ENCODE measurements around the gene ITGAL.

The ITGAL gene

GRCh38 chr16:30482366-30482765 lies 9.8 kb downstream of the ITGAL start:
- no peak for DNase-seq (ENCODE audit: low read depth)
- TF ChIP-seq CTCF (conservative IDR thresholded peaks at IDR 0.05; ENCODE audit: low read length) = peak; percentile 28
- no peak overlapping the region for H3K4me3 ChIP-seq (ENCODE audit: low read length)

GRCh38 chr16:30484887-30485286 lies 12.3 kb downstream of the ITGAL start:
- peak; percentile 5 for DNase-seq (ENCODE audit: low read depth)
- TF ChIP-seq CTCF (conservative IDR thresholded peaks at IDR 0.05; ENCODE audit: low read length) = no peak
- H3K4me3 ChIP-seq (ENCODE audit: low read length) = no peak overlapping the region

GRCh38 chr16:30485818-30486436 lies 13.4 kb downstream of the ITGAL start:
- H3K4me3 ChIP-seq (ENCODE audit: low read length) = no peak overlapping the region
- no peak for TF ChIP-seq CTCF (conservative IDR thresholded peaks at IDR 0.05; ENCODE audit: low read length)
- peak; percentile 80 for DNase-seq (ENCODE audit: low read depth)

GRCh38 chr16:30488764-30489605 lies 16.4 kb downstream of the ITGAL start:
- DNase-seq (ENCODE audit: low read depth) = no peak
- TF ChIP-seq CTCF (conservative IDR thresholded peaks at IDR 0.05; ENCODE audit: low read length) = no peak
- H3K4me3 ChIP-seq (ENCODE audit: low read length) = no peak overlapping the region

GRCh38 chr16:30490210-30490609 lies 17.7 kb downstream of the ITGAL start:
- DNase-seq (ENCODE audit: low read depth) = peak; percentile 5
- H3K4me3 ChIP-seq (ENCODE audit: low read length) = no peak overlapping the region

GRCh38 chr16:30491229-30491628 lies 18.7 kb downstream of the ITGAL start:
- H3K4me3 ChIP-seq (ENCODE audit: low read length) = no peak overlapping the region
- TF ChIP-seq CTCF (conservative IDR thresholded peaks at IDR 0.05; ENCODE audit: low read length) = no peak

More at GRCh38 chr16:30490210-30490609, 17.7 kb downstream of the ITGAL start:
- no peak for TF ChIP-seq CTCF (conservative IDR thresholded peaks at IDR 0.05; ENCODE audit: low read length)

More at GRCh38 chr16:30491229-30491628, 18.7 kb downstream of the ITGAL start:
- DNase-seq (ENCODE audit: low read depth) = no peak
